H1 (cell line): Measurements from ENCODE around the gene PRPF39. TPM values are rescaled to one million over a fixed set of nuclear protein-coding genes. Genes with fewer than 3 reads are reported as not detected.
A peak's percentile ranks its signal among the peaks of the same experiment; 100 is the strongest.

Experiments
- CTCF ChIA-PET: fragments of 300-600 bp; sonication (Branson Sonifier 250); formaldehyde crosslinking; loops from one replicate; lab custom pipeline; 2021; ENCODE audit not compliant: partially characterized antibody; lab: Charles Lee
- POLR2A ChIA-PET: fragments of 300-600 bp; sonication (Branson Sonifier 250); formaldehyde crosslinking; loops from one replicate; lab custom pipeline; 2021; ENCODE audit warnings: inconsistent platforms; ENCODE audit not compliant: partially characterized antibody; lab: Charles Lee
- DNase-seq, 2 experiments: peaks; one replicate each; pipeline versions ENCODE4 v3.0.0 to v3.0.0-alpha.2; 2010 to 2022; ENCODE audit warnings: low spot score in 2 of 2, low read depth in 1 of 2, mixed read lengths in 1 of 2
- FAIRE-seq: peaks from 2 replicates; lab custom pipeline; 2011; peaks lifted over from hg19 to GRCh38; lab: Jason Lieb, UNC
- H2AFZ ChIP-seq: 2 replicates; pipeline ENCODE4 v1.8.1; 2012; ENCODE audit warnings: low read length, inconsistent platforms
- H2AK5ac ChIP-seq: 2 replicates; pipeline ENCODE4 v1.6.1; 2013; ENCODE audit warnings: low read depth, low read length
- H2BK120ac ChIP-seq: replicated peaks from 2 replicates; pipeline ENCODE3; 2013; ENCODE audit warnings: low read depth, low read length, inconsistent platforms
- H2BK12ac ChIP-seq: 2 replicates; pipeline ENCODE4 v1.6.1; 2013; ENCODE audit warnings: low read depth, low read length
- H2BK15ac ChIP-seq: 2 replicates; pipeline ENCODE4 v1.6.1; 2013; ENCODE audit warnings: low read length
- H2BK20ac ChIP-seq: 2 replicates; pipeline ENCODE4 v1.6.1; 2013; ENCODE audit warnings: low read length
- H2BK5ac ChIP-seq: 2 replicates; pipeline ENCODE4 v1.6.1; 2013; ENCODE audit warnings: low read depth, low read length
- H3K14ac ChIP-seq: 2 replicates; pipeline ENCODE4 v1.6.1; 2013; ENCODE audit warnings: inconsistent platforms; ENCODE audit not compliant: insufficient read length
- H3K18ac ChIP-seq: 2 replicates; pipeline ENCODE4 v1.6.1; 2013; ENCODE audit warnings: low read length; ENCODE audit errors: extremely low read depth
- H3K23ac ChIP-seq: 2 replicates; pipeline ENCODE4 v1.6.1; 2013; ENCODE audit warnings: inconsistent platforms; ENCODE audit not compliant: insufficient read length
- H3K23me2 ChIP-seq: 2 replicates; pipeline ENCODE4 v1.6.1; 2013; ENCODE audit warnings: low read depth, low read length
- H3K27ac ChIP-seq: 2 replicates; pipeline ENCODE4 v1.6.1; 2011; ENCODE audit warnings: low read depth, low read length, inconsistent platforms
- H3K27me3 ChIP-seq, 4 experiments: replicated peaks in 1 of 4; 1 replicate in 1 of 4; 2 replicates in 3 of 4; pipeline versions ENCODE4 v1.6.1 to v1.8.1; 2011 to 2013; ENCODE audit warnings: low read length in 3 of 4, mild to moderate bottlenecking in 3 of 4, inconsistent platforms in 2 of 4, mixed read lengths in 2 of 4, moderate library complexity in 1 of 4; ENCODE audit not compliant: control insufficient read depth in 3 of 4, insufficient read depth in 3 of 4; ENCODE audit errors: extremely low read depth in 1 of 4
- H3K36me3 ChIP-seq, 4 experiments: 2 replicates each; pipeline versions ENCODE4 v1.6.1 to v1.8.1; 2011 to 2013; ENCODE audit warnings: mild to moderate bottlenecking in 4 of 4, low read length in 3 of 4, moderate library complexity in 2 of 4, control low read depth in 1 of 4, inconsistent platforms in 1 of 4; ENCODE audit not compliant: insufficient read depth in 4 of 4, control insufficient read depth in 2 of 4
- H3K4ac ChIP-seq: replicated peaks from 2 replicates; pipeline ENCODE3; 2013; ENCODE audit warnings: low read length, low read depth, mixed read lengths, inconsistent platforms; ENCODE audit not compliant: insufficient read length
- H3K4me1 ChIP-seq, 4 experiments: replicated peaks in 1 of 4; 1 replicate in 1 of 4; 2 replicates in 3 of 4; pipeline versions ENCODE4 v1.6.1 to v1.8.1; 2011 to 2013; ENCODE audit warnings: low read length in 3 of 4, inconsistent platforms in 2 of 4, mixed read lengths in 1 of 4; ENCODE audit not compliant: insufficient read depth in 4 of 4, control insufficient read depth in 3 of 4
- H3K4me2 ChIP-seq, 2 experiments: 2 replicates each; pipeline versions ENCODE4 v1.6.1 to v1.8.1; 2011 to 2013; ENCODE audit warnings: low read depth in 2 of 2, low read length in 2 of 2, control low read depth in 1 of 2, inconsistent platforms in 1 of 2, mild to moderate bottlenecking in 1 of 2; ENCODE audit not compliant: insufficient read depth in 1 of 2
- H3K4me3 ChIP-seq, 4 experiments: fragments of 200-600, 300-600 bp in 1 of 4; sonication (generic), shearing (Covaris generic), sonication (Bioruptor Twin) in 1 of 4; 2 replicates each; pipeline versions ENCODE4 v1.5.1 to v1.8.1; 2011 to 2016; ENCODE audit warnings: low read length in 4 of 4, low read depth in 3 of 4, control low read depth in 2 of 4, inconsistent platforms in 2 of 4, mild to moderate bottlenecking in 2 of 4, mixed read lengths in 1 of 4, moderate library complexity in 1 of 4; ENCODE audit not compliant: insufficient read depth in 2 of 4; ENCODE audit errors: extremely low read depth in 1 of 4
- H3K56ac ChIP-seq: replicated peaks from 2 replicates; pipeline ENCODE3; 2013; ENCODE audit warnings: low read depth, mild to moderate bottlenecking, mixed read lengths, low read length, inconsistent platforms; ENCODE audit not compliant: insufficient read length
- H3K79me1 ChIP-seq: 2 replicates; pipeline ENCODE4 v1.6.1; 2013; ENCODE audit warnings: low read depth, low read length, control low read depth
- H3K79me2 ChIP-seq, 2 experiments: 2 replicates each; pipeline versions ENCODE4 v1.6.1 to v1.8.1; 2012 to 2013; ENCODE audit warnings: low read length in 2 of 2, mild to moderate bottlenecking in 2 of 2, inconsistent platforms in 1 of 2; ENCODE audit not compliant: insufficient read depth in 2 of 2, control insufficient read depth in 1 of 2
- H3K9ac ChIP-seq, 4 experiments: replicated peaks in 1 of 4; 1 replicate in 1 of 4; 2 replicates in 3 of 4; pipeline versions ENCODE4 v1.6.1 to v1.8.1; 2011 to 2013; ENCODE audit warnings: low read depth in 3 of 4, low read length in 3 of 4, control low read depth in 2 of 4, mild to moderate bottlenecking in 2 of 4, moderate library complexity in 2 of 4, inconsistent platforms in 1 of 4; ENCODE audit errors: extremely low read depth in 1 of 4
- H3K9me3 ChIP-seq, 2 experiments: 2 replicates each; pipeline versions ENCODE4 v1.6.1 to v1.8.1; 2012 to 2013; ENCODE audit warnings: mild to moderate bottlenecking in 2 of 2, moderate library complexity in 2 of 2, control low read depth in 1 of 2, inconsistent platforms in 1 of 2, low read depth in 1 of 2, low read length in 1 of 2, mixed read lengths in 1 of 2; ENCODE audit not compliant: insufficient read depth in 2 of 2
- H4K20me1 ChIP-seq, 2 experiments: replicated peaks in 1 of 2; 2 replicates each; pipeline versions ENCODE3 to v1.8.1; 2011 to 2013; ENCODE audit warnings: inconsistent platforms in 2 of 2, low read length in 2 of 2, mild to moderate bottlenecking in 1 of 2; ENCODE audit not compliant: insufficient read depth in 2 of 2, control insufficient read depth in 1 of 2
- H4K5ac ChIP-seq: 2 replicates; pipeline ENCODE4 v1.6.1; 2013; ENCODE audit warnings: low read length, low read depth, mixed read lengths, inconsistent platforms; ENCODE audit not compliant: insufficient read length
- H4K8ac ChIP-seq: 2 replicates; pipeline ENCODE4 v1.8.0; 2013; ENCODE audit warnings: mild to moderate bottlenecking, moderate library complexity, low read length, inconsistent platforms; ENCODE audit not compliant: insufficient read depth; ENCODE audit errors: extremely low read depth
- H4K91ac ChIP-seq: replicated peaks from 2 replicates; pipeline ENCODE3; 2013; ENCODE audit warnings: low read length, mixed read lengths, inconsistent platforms; ENCODE audit not compliant: insufficient read length
- ASH2L ChIP-seq: fragments of 200-600, 300-600 bp; sonication (generic); IDR thresholded peaks from one replicate; pipeline ENCODE4 v1.7.1; 2017; ENCODE audit warnings: low read length
- CHD1 ChIP-seq: IDR thresholded peaks from 2 replicates; pipeline ENCODE4 v1.6.1; 2012; ENCODE audit warnings: low read depth, low read length, improper control_type of control experiment
- E2F6 ChIP-seq: IDR thresholded peaks from 2 replicates; pipeline ENCODE4 v1.6.1; 2012; ENCODE audit warnings: inconsistent platforms
- EZH2 ChIP-seq: fragments of 200-600 bp; sonication (generic); IDR thresholded peaks from 2 replicates; pipeline ENCODE4 v1.7.1; 2012; ENCODE audit warnings: low read depth, mild to moderate bottlenecking, moderate library complexity, low read length, inconsistent platforms; ENCODE audit not compliant: severe bottlenecking
- GABPA ChIP-seq: IDR thresholded peaks from 2 replicates; pipeline ENCODE4 v1.6.1; 2011; ENCODE audit warnings: mild to moderate bottlenecking, low read length, moderate library complexity, borderline replicate concordance; ENCODE audit not compliant: insufficient read depth
- WGBS, 2 experiments: shearing (Covaris generic) in 1 of 2; methylation state at CpG; one replicate each; pipeline versions ENCODE4 v1.1.6 to v1.1.7; 2013 to 2015; ENCODE audit warnings: low lambda C conversion rate in 2 of 2, mixed read lengths in 2 of 2, inconsistent platforms in 1 of 2, low coverage in 1 of 2, missing lambda C conversion rate in 1 of 2; ENCODE audit not compliant: insufficient replicate concordance in 2 of 2, insufficient coverage in 1 of 2, insufficient read length in 1 of 2; ENCODE audit errors: extremely low coverage in 1 of 2, missing lambda C conversion rate in 1 of 2; 5-methylcytosine and 5-hydroxymethylcytosine counted together
- polyA plus RNA-seq, 7 experiments: library from polyadenylated mRNA; depleted of rRNA in 3 of 7; stranded (reverse) in 5 of 7; unstranded in 2 of 7; fragments of >200 nt in 5 of 7; fragments of 200-250 nt in 2 of 7; gene quantifications; 1 replicate in 5 of 7; 2 replicates in 1 of 7; 4 replicates in 1 of 7; pipeline versions ENCODE4 v1.2.1 to v1.2.3, GENCODE V29; 2011 to 2013; ENCODE audit warnings: missing spikeins in 2 of 7, mixed read lengths in 2 of 7
- total RNA-seq: library from RNA; stranded (reverse); fragmentation: NEBNext Ultra II Directional; extraction: Animal tissue kit (Norgen Biotek cat#: 25700); gene quantifications from 2 replicates; pipeline ENCODE4 v1.2.1, GENCODE V29; 2021

PRPF39 gene
- total and polyA plus RNA-seq, 2 of the 8 experiments (the other 6 are each of a cell fraction or from before 2014, with no cell fraction given), result 22.4 to 43.3 TPM

DNA sequence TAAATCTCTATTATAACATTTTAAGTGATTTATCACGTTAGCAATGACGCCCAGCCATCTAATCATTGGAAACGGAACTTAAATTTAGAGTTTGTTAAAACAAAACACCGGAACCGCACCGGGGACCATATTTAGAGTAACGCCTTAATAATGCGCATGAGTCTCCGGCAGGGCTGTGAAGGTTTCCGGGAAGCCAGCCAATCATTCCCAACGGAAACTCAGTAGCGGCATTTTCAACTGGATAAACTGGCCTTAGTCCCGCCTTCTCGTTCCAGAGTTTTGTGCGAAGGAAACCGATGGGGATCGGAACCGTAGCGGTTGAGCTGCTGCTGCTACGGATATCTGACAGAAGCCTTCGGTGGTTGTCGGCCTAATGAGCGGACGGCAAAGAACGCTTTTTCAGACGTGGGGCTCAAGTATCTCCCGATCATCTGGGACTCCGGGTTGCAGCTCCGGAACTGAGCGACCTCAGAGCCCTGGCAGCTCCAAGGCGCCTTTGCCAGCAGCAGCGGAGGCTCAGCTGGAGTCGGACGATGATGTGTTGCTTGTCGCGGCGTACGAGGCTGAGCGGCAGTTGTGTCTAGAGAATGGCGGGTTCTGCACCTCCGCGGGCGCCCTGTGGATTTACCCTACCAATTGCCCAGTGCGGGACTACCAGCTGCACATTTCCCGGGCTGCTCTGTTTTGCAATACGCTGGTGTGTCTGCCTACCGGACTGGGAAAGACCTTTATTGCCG is 51.9 kb downstream of the PRPF39 start, which contains the start of gene FANCM:
Gene FANCM, plus strand, starts transcription at position 272 of the 737 bp plus-strand sequence. Its CDS starts 102 bp downstream, at position 374.
- H3K4me3 ChIP-seq, result peak within 1 kb of the TSS; percentile 89 to 96 (median 94)
- no peak within 1 kb of the TSS for H4K91ac ChIP-seq
- peak within 1 kb of the TSS; percentile 93 for H2AFZ ChIP-seq
- no peaks in the 10 kb centered on the region for H3K36me3 ChIP-seq
- H3K4me2 ChIP-seq, result peak within 1 kb of the TSS; percentile 63 to 87
- H2BK120ac ChIP-seq, result no peak within 1 kb of the TSS
- H4K20me1 ChIP-seq, result peaks cover 0 to 4% of the 10 kb centered on the region in 2 experiments
- no peak within 1 kb of the TSS for H3K56ac ChIP-seq
- no peaks in the 10 kb centered on the region for H3K9me3 ChIP-seq
- H3K23ac ChIP-seq, result no peak within 1 kb of the TSS
- no peak within 1 kb of the TSS for H2BK12ac ChIP-seq
- H3K79me2 ChIP-seq, result peaks cover 4 to 78% of the 10 kb centered on the region in 2 experiments; a peak in 3 of 4 replicates
- H2BK20ac ChIP-seq, result no peak within 1 kb of the TSS
- no peak within 1 kb of the TSS for H3K14ac ChIP-seq
- 1% methylated on average over 48 of the region's 48 CpGs; no CpG with 5 or more reads in 1 of the 2 experiments for WGBS, 2 experiments
- H3K4ac ChIP-seq, result no peak within 1 kb of the TSS
- H2BK5ac ChIP-seq, result peak within 1 kb of the TSS; percentile 60; the same call in 1 of the 2 replicates
- H2AK5ac ChIP-seq, result no peak within 1 kb of the TSS
- peaks cover 5% of the 10 kb centered on the region for H3K23me2 ChIP-seq
- peak within 1 kb of the TSS; percentile 68; the same call in 1 of the 2 replicates for H4K8ac ChIP-seq
- peak; percentile 80 to 91 for DNase-seq
- H3K18ac ChIP-seq, result no peak within 1 kb of the TSS
- peak within 1 kb of the TSS; percentile 50; the same call in 1 of the 2 replicates for H3K27ac ChIP-seq
- ChIA-PET CTCF (interaction anchor here (0.6 to 1.6 kb wide), 6 partner anchors 9 to 392 kb away, joined by 3 to 7 read pairs (median 4); no protein-coding TSS in a partner anchor), POLR2A (interaction anchor here (0.6 to 1.5 kb wide), 6 partner anchors 11 to 62 kb away, joined by 3 to 6 read pairs (median 4); no protein-coding TSS in a partner anchor)
- H3K4me1 ChIP-seq, result peaks cover 0 to 3% (median 0%) of the 10 kb centered on the region in 4 experiments; a peak in 3 of 7 replicates
- peak within 1 kb of the TSS in 3 of 4 experiments; percentile 84 to 98 (median 97); a peak in 6 of 7 replicates for H3K9ac ChIP-seq
- no peaks in the 10 kb centered on the region for H3K79me1 ChIP-seq
- peak within 1 kb of the TSS; percentile 18 for H4K5ac ChIP-seq
- H3K27me3 ChIP-seq, result no peaks in the 10 kb centered on the region
- no peak within 1 kb of the TSS for H2BK15ac ChIP-seq
- peak; percentile 93 for FAIRE-seq
- TF ChIP-seq ASH2L (peak; percentile 86), GABPA (peak; percentile 95), EZH2 (no peak), E2F6 (no peak), CHD1 (no peak)
